ENCODE results near the gene CD1B.

The CD1B gene

DNA sequence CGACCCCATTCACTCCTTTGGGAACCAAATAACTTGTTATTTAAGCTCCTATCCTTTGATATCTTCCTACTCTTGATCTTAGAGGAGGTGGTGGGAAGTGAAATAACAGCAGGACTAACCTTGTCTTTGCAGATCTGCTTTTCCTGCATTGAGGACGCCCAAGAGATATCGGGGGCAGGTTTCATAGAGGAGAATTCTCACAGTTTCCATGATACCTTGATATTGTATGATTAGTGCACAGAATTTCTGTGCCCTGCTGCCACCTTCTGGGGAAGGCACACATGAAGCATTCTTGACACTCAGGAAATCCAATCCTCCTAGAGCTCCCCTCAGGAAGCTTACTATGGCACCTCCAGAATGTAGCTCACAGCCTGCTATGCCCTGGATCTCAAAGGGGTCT is 1.6 kb downstream of the CD1B start:
- H3K4me3 ChIP-seq (ENCODE audit: low read depth, low read length): no peak overlapping the region
- peak; percentile 61 for DNase-seq (ENCODE audit: low read depth)
- TF ChIP-seq, protein P1, sequence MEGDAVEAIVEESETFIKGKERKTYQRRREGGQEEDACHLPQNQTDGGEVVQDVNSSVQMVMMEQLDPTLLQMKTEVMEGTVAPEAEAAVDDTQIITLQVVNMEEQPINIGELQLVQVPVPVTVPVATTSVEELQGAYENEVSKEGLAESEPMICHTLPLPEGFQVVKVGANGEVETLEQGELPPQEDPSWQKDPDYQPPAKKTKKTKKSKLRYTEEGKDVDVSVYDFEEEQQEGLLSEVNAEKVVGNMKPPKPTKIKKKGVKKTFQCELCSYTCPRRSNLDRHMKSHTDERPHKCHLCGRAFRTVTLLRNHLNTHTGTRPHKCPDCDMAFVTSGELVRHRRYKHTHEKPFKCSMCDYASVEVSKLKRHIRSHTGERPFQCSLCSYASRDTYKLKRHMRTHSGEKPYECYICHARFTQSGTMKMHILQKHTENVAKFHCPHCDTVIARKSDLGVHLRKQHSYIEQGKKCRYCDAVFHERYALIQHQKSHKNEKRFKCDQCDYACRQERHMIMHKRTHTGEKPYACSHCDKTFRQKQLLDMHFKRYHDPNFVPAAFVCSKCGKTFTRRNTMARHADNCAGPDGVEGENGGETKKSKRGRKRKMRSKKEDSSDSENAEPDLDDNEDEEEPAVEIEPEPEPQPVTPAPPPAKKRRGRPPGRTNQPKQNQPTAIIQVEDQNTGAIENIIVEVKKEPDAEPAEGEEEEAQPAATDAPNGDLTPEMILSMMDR (IDR thresholded peaks at IDR 0.05; ENCODE audit: low read depth, low read length): peak; percentile 49
- no peak for TF ChIP-seq POLR2A (IDR thresholded peaks at IDR 0.05; ENCODE audit: extremely low read depth, insufficient read length)

DNA sequence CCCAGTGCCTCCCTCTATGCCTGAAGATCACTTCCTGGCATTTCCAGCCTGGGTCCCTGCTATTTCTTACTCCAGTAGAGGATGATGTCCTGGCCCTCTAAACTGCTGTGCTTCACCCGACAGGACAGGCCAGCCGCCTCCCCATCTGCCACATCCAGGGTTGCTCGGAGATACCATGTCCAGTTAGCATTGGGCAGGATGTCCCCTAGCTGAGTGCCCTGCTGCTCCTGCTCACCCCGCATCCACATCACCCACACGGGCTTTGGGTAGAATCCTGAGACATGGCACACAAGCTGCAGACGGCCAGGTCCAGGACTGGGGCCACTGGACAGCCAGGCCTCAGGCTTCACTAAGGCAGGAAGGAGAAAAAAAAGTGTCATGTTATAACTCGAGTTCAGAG is 2.0 kb downstream of the CD1B start:
- TF ChIP-seq, protein P1 (IDR thresholded peaks at IDR 0.05; ENCODE audit: low read depth, low read length): no peak
- TF ChIP-seq POLR2A (IDR thresholded peaks at IDR 0.05; ENCODE audit: extremely low read depth, insufficient read length): no peak
- no peak for TF ChIP-seq MAX (IDR thresholded peaks at IDR 0.05; ENCODE audit: low read depth, low read length)
- no peak for TF ChIP-seq MYC (IDR thresholded peaks at IDR 0.05; ENCODE audit: low read depth, low read length)
- DNase-seq (ENCODE audit: low read depth): no peak
- H3K4me3 ChIP-seq (ENCODE audit: low read depth, low read length): no peak overlapping the region

- no peak overlapping the region for H3K4me3 ChIP-seq (ENCODE audit: low read depth, low read length)
- TF ChIP-seq MAX (IDR thresholded peaks at IDR 0.05; ENCODE audit: low read depth, low read length) (no peak), POLR2A (IDR thresholded peaks at IDR 0.05; ENCODE audit: extremely low read depth, insufficient read length) (no peak)
- DNase-seq (ENCODE audit: low read depth): no peak
Observed at GRCh38 chr1:158328426-158328825, 2.9 kb downstream of the CD1B start.

- no peak overlapping the region for H3K4me3 ChIP-seq (ENCODE audit: low read depth, low read length)
- no peak for DNase-seq (ENCODE audit: low read depth)
- no peak for TF ChIP-seq MYC (IDR thresholded peaks at IDR 0.05; ENCODE audit: low read depth, low read length)
- no peak for TF ChIP-seq POLR2A (IDR thresholded peaks at IDR 0.05; ENCODE audit: extremely low read depth, insufficient read length)
- TF ChIP-seq, protein P1 (IDR thresholded peaks at IDR 0.05; ENCODE audit: low read depth, low read length): no peak
- no peak for TF ChIP-seq MAX (IDR thresholded peaks at IDR 0.05; ENCODE audit: low read depth, low read length)
Observed at GRCh38 chr1:158327481-158327880, 3.9 kb downstream of the CD1B start.

DNA sequence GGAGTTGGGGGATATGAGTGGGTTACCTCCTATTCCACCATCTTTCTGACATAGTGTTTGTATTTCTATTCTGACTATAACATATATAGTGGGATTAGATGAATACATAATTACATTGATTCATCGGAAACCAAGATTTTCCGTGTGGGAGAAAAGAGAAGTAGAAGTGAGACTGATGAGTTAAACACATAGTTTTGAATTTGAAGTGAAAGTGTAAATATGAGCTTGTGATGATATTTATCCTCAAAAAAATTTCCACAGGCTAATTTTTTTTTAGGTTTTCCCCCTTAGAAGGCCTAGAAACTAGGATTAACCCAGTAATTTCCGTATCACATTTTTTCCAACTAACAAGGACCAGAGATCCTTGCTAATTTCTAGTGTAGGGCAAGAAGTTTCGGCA is 6.9 kb downstream of the CD1B start:
- H3K4me3 ChIP-seq (ENCODE audit: low read depth, low read length): no peak overlapping the region
- no peak for DNase-seq (ENCODE audit: low read depth)
- no peak for TF ChIP-seq POLR2A (IDR thresholded peaks at IDR 0.05; ENCODE audit: extremely low read depth, insufficient read length)
- no peak for TF ChIP-seq MAX (IDR thresholded peaks at IDR 0.05; ENCODE audit: low read depth, low read length)
- no peak for TF ChIP-seq MYC (IDR thresholded peaks at IDR 0.05; ENCODE audit: low read depth, low read length)
- TF ChIP-seq, protein P1 (IDR thresholded peaks at IDR 0.05; ENCODE audit: low read depth, low read length): no peak

GRCh38 chr1:158323866-158324265 is 7.5 kb downstream of the CD1B start:
- TF ChIP-seq MAX (IDR thresholded peaks at IDR 0.05; ENCODE audit: low read depth, low read length): no peak
- no peak for TF ChIP-seq MYC (IDR thresholded peaks at IDR 0.05; ENCODE audit: low read depth, low read length)
- DNase-seq (ENCODE audit: low read depth): no peak

GRCh38 chr1:158311066-158311465 is 20.3 kb downstream of the CD1B start:
- TF ChIP-seq POLR2A (IDR thresholded peaks at IDR 0.05; ENCODE audit: extremely low read depth, insufficient read length): no peak
- no peak for TF ChIP-seq MYC (IDR thresholded peaks at IDR 0.05; ENCODE audit: low read depth, low read length)
- TF ChIP-seq MAX (IDR thresholded peaks at IDR 0.05; ENCODE audit: low read depth, low read length): no peak
- TF ChIP-seq, protein P1 (IDR thresholded peaks at IDR 0.05; ENCODE audit: low read depth, low read length): no peak
- no peak for DNase-seq (ENCODE audit: low read depth)
- no peak overlapping the region for H3K4me3 ChIP-seq (ENCODE audit: low read depth, low read length)

More at GRCh38 chr1:158323866-158324265, 7.5 kb downstream of the CD1B start:
- no peak overlapping the region for H3K4me3 ChIP-seq (ENCODE audit: low read depth, low read length)
